K562 (cell line): ENCODE results near the gene TMC6. TPM values are rescaled to one million over a fixed set of nuclear protein-coding genes. Genes with fewer than 3 reads are reported as not detected.
A peak's percentile ranks its signal among the peaks of the same experiment; 100 is the strongest.

Experiments used
- E2F3 ChIP-seq: fragments of 250-450 bp; sonication (Bioruptor Pico); IDR thresholded peaks from 2 replicates; pipeline ENCODE4 v1.4.0; 2020; ENCODE audit warnings: mild to moderate bottlenecking
- ETS2 ChIP-seq: IDR thresholded peaks from 2 replicates; pipeline ENCODE4 v1.6.1; 2016; ENCODE audit warnings: borderline replicate concordance, missing genetic modification characterization, mild to moderate bottlenecking, moderate library complexity, missing compliant biosample characterization; ENCODE audit not compliant: poor library complexity, severe bottlenecking
- ILK ChIP-seq: fragments of 450-650 bp; IDR thresholded peaks from 2 replicates; pipeline ENCODE4 v1.6.1; 2016; ENCODE audit warnings: missing genetic modification characterization, low read depth, mild to moderate bottlenecking, missing compliant biosample characterization, moderate library complexity, borderline replicate concordance
- KDM1A ChIP-seq, 2 experiments: fragments of 450-650 bp; IDR thresholded peaks; 2 replicates each; pipeline ENCODE4 v1.6.1; 2016; ENCODE audit warnings: mild to moderate bottlenecking in 2 of 2
- NONO ChIP-seq, 2 experiments: fragments of 200-400 bp in 1 of 2; fragments of 450-650 bp in 1 of 2; formaldehyde crosslinking in 1 of 2; IDR thresholded peaks; 2 replicates each; pipeline ENCODE4 v1.6.1; 2017; ENCODE audit warnings: low read depth in 2 of 2, mild to moderate bottlenecking in 2 of 2, moderate library complexity in 2 of 2, low read length in 1 of 2
- PHB ChIP-seq: fragments of 250-450 bp; sonication (Bioruptor Pico); IDR thresholded peaks from 2 replicates; pipeline ENCODE4 v1.5.0; 2021
- RAD21 ChIP-seq, 2 experiments: fragments of 250-450 bp in 1 of 2; fragments of 450-650 bp in 1 of 2; sonication (Bioruptor Pico) in 1 of 2; formaldehyde crosslinking in 1 of 2; IDR thresholded peaks in 1 of 2; conservative IDR thresholded peaks in 1 of 2; 2 replicates each; pipeline versions ENCODE4 v1.4.0 to v1.8.0; 2020 to 2022; ENCODE audit warnings: mild to moderate bottlenecking in 2 of 2, moderate library complexity in 1 of 2
- SMC3 ChIP-seq: conservative IDR thresholded peaks from 2 replicates; pipeline ENCODE4 v1.6.1; 2011; ENCODE audit warnings: low read depth, low read length, improper control_type of control experiment; ENCODE audit not compliant: insufficient read depth
- SRSF3 ChIP-seq: fragments of 200-400 bp; formaldehyde crosslinking; IDR thresholded peaks from 2 replicates; pipeline ENCODE4 v1.6.1; 2016; ENCODE audit warnings: mild to moderate bottlenecking, low read length, moderate library complexity; ENCODE audit not compliant: insufficient read depth
- ZNF121 ChIP-seq: sonication (generic); formaldehyde crosslinking; conservative IDR thresholded peaks from 2 replicates; pipeline ENCODE4 v1.8.0; 2022; ENCODE audit warnings: missing genetic modification reagents
- ZNF318 ChIP-seq, 2 experiments: fragments of 450-650 bp; IDR thresholded peaks; 2 replicates each; pipeline ENCODE4 v1.6.1; 2016; ENCODE audit warnings: mild to moderate bottlenecking in 2 of 2, borderline replicate concordance in 1 of 2, low read depth in 1 of 2, moderate library complexity in 1 of 2
- ZNF592 ChIP-seq: fragments of 450-650 bp; IDR thresholded peaks from 2 replicates; pipeline ENCODE4 v1.6.1; 2017; ENCODE audit warnings: antibody characterized with exemption, mild to moderate bottlenecking
- polyA plus RNA-seq, 8 experiments: library from polyadenylated mRNA; depleted of rRNA in 4 of 8; stranded (reverse) in 5 of 8; unstranded in 3 of 8; fragments of >200 nt; fragmentation: Nextera tagmentation in 2 of 8; fragmentation: Illumina TruSeq in 1 of 8; extraction: Ambion mirVana in 2 of 8; extraction: Trizol in 1 of 8; gene quantifications; 2 replicates each; pipeline versions ENCODE4 v1.2.1 to v1.2.3, GENCODE V29; 2011 to 2014; ENCODE audit warnings: inconsistent platforms in 1 of 8, missing spikeins in 1 of 8
- total RNA-seq, 7 experiments: library from RNA; depleted of rRNA in 6 of 7; stranded (reverse); fragments of >200 nt in 6 of 7; fragmentation: Illumina TruSeq in 2 of 7; extraction: Trizol in 2 of 7; gene quantifications; 2 replicates each; pipeline versions ENCODE4 v1.2.1 to v1.2.3, GENCODE V29; 2011 to 2021; ENCODE audit warnings: low replicate concordance in 1 of 7

Gene TMC6
- total and polyA plus RNA-seq, 9 of the 15 experiments (the other 6 are each of a cell fraction or from before 2014, with no cell fraction given) = 4.1 to 351 (median 66.9) TPM

GRCh38 chr17:78133971-78134898, 5.7 kb upstream of the TMC6 start (continued):
- peak in 1 of 2 experiments; percentile 68; a peak in 1 of 4 replicates for TF ChIP-seq NONO (IDR thresholded peaks at IDR 0.05; ENCODE audit: low read depth in 2 of 2, low read length in 1 of 2)
- no peak for TF ChIP-seq ILK (tag)
- TF ChIP-seq PHB (CRISPR knock-in tag) = no peak
- peak; percentile 53 for TF ChIP-seq SMC3
- TF ChIP-seq ZNF318 (IDR thresholded peaks at IDR 0.05; ENCODE audit: borderline replicate concordance in 1 of 2, low read depth in 1 of 2) = no peak
- TF ChIP-seq KDM1A (IDR thresholded peaks at IDR 0.05) = peak; percentile 90 to 95
- TF ChIP-seq RAD21 (CRISPR knock-in tag; conservative IDR thresholded peaks at IDR 0.05 in 1 of 2, IDR thresholded peaks at IDR 0.05 in 1 of 2) = peak; percentile 41 to 73; a peak in 3 of 4 replicates
- TF ChIP-seq ZNF592 = peak; percentile 77
- no peak for TF ChIP-seq ETS2 (tag)
- no peak for TF ChIP-seq E2F3 (CRISPR knock-in tag)
- TF ChIP-seq SRSF3 = no peak
- TF ChIP-seq ZNF121 = peak; percentile 69; the same call in 1 of the 2 replicates
